ENCODE measurements around the gene DDX1.
"Not testable (repeated sequence)": the region's sequence is repeated elsewhere in the genome, so short reads cannot be mapped to it uniquely, and the experiment has no call there.

The DDX1 gene

DNA sequence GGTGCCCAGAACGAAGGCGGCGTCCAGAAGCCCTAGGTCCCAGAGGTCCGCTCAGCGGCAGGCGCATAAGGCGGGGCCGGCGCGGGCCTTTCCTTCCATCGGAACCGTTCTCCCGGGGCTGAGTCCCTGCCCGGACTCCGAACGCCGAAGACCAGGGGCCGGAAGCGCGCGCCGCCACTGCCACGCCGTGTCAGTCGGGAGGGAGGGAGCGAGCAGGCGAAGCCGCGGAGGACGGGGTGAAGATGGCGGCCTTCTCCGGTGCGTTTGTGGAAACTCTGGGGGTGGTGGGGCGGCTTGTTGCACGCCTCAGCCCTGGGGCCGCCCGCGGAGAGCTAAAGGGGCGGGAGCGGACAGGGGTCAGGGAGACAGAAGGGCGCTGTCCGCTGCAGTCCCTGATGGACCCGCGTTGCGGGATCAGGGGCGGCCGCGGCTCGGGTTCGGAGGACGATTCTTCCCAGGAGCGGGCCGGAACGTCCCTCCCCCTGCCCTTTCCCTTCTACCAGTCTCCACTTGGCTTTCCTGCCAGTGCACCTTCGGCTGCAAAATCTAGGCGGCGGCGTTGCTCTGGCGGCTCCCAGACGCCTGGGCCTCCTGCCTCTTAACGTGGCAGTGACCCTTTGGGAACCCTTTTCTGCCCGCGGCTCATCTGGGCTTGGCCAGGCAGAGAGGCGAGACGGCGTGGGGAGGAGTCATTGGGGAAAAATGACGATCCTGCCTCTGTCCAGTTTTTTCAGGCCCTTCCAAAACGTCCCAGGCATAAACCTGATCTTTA lies at the start of gene DDX1:
Gene DDX1, plus strand, starts transcription at position 177 of the 772 bp plus-strand sequence. Its CDS starts 66 bp downstream, at position 243.
- peak; percentile 76 to 85 (median 77) for DNase-seq (ENCODE audit: low read depth in 2 of 3, low spot score in 2 of 3)

DNA sequence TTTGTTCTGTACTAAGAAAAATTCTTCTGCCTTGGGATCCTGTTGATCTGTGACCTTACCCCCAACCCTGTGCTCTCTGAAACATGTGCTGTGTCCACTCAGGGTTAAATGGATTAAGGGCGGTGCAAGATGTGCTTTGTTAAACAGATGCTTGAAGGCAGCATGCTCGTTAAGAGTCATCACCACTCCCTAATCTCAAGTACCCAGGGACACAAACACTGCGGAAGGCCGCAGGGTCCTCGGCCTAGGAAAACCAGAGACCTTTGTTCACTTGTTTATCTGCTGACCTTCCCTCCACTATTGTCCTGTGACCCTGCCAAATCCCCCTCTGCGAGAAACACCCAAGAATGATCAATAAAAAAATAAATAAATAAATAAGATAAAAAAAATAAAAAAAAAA lies 49.4 kb upstream of the DDX1 start:
- not testable (repeated sequence) for DNase-seq (ENCODE audit: low read depth in 2 of 3, low spot score in 2 of 3)

DNA sequence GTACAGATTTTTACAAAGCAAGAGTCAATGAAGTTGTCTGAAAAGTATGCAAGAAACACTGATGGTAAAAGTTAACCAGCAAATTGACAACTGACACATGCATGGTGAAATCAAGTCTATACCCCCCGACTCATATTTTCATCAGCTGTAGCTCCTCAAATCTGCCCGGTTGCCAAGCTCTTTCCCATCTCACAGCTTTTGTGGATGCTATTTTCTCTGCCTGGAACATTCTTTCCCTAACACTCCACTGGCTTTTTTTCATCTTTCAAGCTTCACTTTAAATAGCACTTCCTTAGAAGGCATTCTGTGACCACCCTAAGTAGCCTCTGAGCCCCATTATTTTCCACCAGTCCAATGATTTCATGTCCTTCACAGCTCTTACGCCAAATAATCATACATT lies 48.6 kb upstream of the DDX1 start:
- no peak for DNase-seq (ENCODE audit: low read depth in 2 of 3, low spot score in 2 of 3)

DNA sequence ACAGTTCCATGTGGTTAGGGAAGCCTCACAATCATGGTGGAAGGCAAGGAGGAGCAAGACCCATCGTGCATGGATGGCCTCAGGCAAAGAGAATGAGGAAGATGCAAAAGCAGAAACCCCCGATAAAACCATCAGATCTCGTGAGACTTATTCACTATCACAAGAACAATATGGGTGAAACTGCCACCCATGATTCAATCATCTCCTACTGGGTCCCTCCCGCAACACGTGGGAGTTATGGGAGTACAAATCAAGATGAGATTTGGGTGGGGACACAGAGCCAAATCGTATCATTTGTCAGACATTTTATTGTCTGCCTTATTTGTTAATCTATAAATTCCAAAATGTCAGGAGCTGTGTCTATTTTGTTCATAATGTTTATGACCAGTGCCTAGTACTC lies 48.1 kb upstream of the DDX1 start:
- no peak for DNase-seq (ENCODE audit: low read depth in 2 of 3, low spot score in 2 of 3)

DNA sequence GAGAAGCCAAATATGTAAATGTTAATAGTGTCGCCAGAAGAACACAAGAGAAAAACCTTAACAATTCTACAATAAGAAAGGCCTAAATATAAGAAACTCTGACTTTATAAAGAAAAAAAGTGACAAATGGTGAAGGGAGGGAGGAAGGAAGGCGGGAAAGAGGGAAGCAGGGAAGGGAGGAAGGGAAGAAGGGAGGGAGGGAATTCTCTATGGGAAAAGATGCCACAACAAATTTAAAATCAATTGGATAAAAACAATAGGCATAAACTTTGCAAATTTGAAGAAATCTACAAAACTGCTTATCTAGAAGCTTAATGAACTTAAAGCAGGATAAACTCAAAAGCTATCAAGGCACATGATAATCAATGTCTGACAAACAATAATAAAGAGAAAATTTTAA lies 47.4 kb upstream of the DDX1 start:
- DNase-seq (ENCODE audit: low read depth in 2 of 3, low spot score in 2 of 3), result no peak

DNA sequence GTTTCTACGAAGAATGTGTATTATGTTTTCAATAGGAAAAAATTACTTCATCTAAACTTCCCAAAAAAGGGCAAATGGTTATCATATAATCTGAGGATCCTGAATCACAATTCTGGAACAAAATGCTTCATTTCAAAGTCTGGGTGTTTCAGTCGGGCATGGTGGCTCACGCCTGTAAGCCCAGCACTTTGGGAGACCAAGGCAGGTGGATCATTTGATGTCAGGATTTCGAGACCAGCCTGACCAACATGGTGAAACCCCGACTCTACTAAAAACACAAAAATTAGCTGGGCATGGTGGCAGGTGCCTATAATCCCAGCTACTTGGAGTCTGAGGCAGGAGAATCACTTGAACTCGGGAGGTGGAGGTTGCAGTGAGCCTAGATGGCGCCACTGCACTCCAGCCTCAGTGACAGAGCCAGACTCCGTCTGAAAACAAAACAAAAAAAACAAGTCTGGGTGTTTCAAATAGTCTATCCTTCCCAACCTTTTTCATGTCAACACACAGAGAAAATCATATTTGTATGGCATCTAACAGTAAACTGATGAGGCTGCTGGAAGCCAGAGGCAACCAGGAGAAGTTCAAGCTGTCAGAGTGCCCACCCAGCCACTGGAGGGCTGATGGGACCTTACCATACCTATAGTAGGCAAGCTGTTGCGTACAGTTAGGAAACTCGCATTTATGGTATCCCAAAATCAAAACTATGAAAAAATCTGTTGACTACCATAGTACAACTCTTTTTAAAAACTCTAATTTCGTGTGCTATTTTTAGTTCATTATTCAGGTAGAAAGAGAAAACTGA lies 45.2 kb upstream of the DDX1 start:
- DNase-seq (ENCODE audit: low read depth in 2 of 3, low spot score in 2 of 3), result no peak

DNA sequence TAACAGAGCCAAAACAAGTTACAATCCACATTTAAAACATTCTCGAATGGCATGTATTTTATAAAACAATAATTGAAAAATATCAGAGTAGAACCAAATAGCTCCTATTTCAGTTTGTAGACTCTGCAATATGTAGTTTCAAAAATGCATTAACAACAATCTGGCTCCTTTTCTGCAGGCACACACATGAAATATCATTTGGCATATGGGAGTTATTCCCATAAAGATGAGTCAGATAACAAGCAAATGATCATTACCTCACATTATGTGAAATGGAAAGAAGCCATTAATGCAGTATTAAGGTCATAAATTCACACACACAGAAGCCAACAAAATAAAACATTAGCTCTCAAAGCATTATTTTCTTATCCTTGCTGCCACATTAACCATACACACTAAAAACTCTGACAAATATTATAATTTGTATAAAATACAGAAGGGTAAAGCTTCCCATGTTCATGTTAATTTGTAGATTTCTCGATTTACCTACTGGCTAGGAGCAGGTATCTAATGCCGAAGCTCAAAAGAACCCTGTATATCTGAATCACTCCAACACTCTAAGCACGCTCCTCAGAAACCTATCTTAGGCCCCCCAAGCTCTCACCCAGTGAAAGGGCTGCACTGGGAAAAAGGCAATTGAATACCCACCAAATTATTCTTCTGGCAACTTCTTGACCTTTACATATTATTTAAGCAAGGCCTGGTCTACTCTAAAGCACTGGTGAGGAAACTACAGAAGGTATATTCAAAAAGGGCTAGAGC lies 44.4 kb upstream of the DDX1 start:
- DNase-seq (ENCODE audit: low read depth in 2 of 3, low spot score in 2 of 3), result no peak

DNA sequence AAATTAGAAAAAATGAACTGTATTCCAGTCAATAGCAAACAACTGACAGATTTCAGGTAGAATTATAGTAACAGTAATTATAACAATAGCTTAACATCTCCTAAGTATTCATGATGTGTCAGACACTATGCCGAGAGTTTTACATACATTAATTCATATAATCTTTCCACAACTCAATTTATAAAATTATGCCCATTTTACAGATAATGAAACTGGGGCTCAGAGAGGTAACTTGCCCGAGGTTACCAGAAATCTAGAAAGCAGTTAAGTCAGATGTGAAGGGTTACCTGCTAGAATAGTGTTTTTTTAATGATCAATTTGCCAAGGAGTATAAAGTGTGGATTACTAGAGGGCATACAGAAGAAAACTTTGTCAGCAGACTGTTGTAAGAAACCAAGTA lies 42.7 kb upstream of the DDX1 start:
- DNase-seq (ENCODE audit: low read depth in 2 of 3, low spot score in 2 of 3), result no peak

DNA sequence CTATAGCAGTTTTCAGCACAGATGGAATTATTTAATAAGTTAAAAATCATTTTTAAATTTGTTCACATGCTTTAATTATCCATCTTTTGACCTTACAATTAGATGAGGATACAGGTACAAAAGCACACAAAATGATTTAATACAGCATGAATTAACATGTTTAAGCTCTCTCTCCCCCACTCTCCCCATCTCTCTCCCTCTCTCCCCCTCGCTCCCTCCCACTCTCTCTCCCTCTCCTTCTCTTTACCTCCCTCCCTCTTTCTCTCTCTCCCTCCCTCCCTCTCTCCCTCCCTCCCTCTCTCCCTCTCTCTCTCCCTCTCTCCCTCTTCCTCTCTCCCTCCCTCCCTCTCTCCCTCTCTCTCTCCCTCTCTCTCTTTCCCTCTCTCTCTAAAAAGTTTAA lies 38.1 kb upstream of the DDX1 start:
- no peak for DNase-seq (ENCODE audit: low read depth in 2 of 3, low spot score in 2 of 3)

DNA sequence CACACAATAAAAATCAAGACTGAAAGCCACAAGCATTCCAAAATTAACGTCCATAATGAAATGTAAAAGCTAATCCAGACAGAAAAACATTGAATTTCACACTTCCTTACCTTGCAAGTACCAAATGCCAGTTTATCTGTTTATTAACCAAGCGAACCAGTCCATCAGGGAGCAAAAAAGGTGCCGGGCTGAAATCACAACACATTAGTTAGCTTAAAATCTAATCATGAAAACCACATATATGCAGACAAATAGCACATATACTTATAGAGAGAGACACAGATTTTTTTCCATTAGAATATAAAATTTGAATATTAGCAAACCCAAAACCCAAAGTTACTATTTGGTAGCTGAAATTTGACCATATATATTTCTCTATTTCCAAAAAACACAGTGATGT lies 37.7 kb upstream of the DDX1 start:
- DNase-seq (ENCODE audit: low read depth in 2 of 3, low spot score in 2 of 3), result no peak

DNA sequence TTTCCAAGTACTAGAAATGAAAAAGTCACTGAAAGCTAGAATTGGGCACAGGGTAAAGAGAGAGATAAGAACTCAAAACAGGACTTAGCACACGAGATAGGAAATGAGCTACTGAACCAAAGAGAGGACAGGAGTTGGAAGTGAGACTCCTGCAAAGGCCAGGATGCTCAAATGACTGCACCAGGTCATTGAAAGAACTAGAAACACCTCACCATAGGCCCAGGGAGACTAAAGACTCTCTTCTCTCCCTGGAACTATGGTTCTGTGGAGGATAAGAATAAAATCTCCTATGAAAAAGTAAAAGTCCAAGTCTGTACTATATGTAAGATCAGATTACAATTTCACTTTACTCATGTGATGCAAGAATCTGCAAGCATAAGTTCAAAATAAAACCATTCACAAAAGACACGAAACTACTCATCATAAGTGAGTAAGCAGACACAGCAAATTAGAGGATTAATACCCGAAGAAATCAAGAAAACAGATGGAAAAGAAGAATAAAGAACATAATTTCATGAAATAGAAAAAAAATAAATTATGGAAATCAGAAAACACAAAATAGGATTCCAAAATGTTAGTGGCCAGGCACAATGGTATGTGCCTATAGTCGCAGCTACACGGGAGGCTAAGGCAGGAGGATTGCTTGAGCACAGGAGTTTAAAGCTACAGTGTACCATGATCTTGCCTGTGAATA lies 37.0 kb upstream of the DDX1 start:
- no peak for DNase-seq (ENCODE audit: low read depth in 2 of 3, low spot score in 2 of 3)

DNA sequence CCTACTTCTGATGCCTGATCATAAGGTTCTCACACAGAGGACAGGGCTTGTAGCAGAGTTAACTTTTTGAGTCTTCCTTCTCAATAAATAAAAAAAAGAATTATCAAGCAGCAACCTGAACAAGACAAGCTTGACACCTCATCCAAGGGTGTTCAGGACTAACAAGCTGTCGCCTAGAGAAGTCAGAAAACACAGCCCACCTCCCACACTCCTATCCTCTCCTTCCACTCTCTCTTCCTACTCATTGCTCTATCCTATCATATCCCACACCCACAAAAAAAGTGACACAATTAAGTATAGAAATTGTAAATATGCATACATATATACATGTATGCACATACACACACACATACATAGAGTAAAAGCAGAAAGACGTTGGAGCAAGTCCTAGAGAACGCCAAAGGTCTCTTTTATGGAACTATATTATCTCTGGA lies 35.9 kb upstream of the DDX1 start:
- no peak for DNase-seq (ENCODE audit: low read depth in 2 of 3, low spot score in 2 of 3)

DNA sequence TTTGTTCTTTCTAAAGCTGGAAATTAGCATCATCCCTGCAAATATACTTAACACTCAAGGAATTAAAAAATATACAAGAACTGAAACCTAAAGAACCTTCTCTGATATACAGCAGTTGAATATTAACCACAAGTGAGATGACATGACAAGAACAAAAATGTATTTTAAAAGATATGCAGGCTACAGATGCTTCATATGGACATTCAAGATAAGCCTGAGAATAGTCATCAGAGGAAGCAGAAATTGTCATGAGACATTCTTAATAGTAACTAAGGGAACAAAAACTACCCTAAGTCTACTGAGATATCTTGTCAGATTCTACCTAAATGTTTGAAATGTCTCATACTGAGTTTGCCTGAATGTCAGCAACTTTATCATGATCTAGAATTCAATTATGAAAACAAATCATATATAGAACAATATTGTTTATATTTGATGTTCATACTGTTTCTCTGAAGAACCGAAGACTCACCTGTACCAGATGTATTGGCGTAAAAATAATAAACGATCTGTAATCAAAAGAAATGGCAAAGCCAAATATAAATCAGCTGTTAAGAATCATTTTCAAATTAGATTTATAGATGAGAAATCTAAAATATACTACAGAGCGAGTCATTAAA lies 35.2 kb upstream of the DDX1 start:
- DNase-seq (ENCODE audit: low read depth in 2 of 3, low spot score in 2 of 3), result no peak

DNA sequence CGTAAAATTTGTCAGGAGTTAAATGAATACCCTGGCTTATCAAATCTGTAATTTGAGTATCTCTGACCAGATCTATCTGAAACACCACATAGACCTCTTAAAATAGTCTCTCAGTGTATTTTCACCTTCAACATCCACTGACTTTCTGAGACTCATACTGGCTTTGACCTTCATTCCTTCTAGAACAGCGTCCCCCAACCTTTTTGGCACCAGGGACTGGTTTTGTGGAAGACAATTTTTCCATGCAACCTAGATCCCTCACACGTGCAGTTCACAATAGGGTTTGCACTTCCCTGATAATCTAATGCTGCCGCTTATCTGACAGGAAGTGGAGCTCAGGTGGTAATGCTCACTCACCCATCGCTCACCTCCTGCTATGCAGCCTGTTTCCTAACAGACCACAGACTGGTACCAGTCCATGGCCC lies 33.8 kb upstream of the DDX1 start:
- no peak for DNase-seq (ENCODE audit: low read depth in 2 of 3, low spot score in 2 of 3)

DNA sequence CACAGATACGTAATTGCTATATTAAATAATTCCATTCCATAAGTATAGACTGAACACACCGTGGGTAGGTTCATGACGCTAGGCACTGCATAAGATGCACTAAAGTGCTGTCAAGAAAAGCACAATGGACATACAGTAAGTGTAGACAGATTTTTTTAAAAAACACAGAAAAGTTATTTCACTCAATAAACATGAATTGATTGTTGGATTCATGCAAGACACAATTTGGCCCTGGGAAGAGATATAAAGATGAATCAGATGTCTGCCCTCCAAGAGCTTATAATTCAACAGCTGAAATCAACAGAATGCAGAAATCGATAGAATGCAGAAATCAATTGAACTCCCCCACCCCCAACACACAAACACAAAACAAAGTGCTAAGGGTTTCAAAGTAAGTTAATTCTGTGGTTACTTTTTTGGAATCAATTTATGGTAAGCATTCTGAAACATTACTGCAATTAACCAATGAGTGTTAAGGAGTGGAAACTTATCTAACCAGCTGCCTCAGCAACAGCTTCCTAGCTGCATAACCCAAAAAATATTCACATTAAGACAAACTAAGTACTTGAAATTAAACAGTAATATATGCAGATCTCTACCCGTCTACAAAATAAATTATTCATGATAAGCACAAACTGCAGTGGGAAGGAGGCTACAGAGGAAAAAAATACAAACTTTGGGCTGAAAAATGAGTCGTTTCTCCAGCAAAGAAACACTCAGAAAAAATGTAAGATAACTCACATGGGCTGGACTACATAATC lies 32.1 kb upstream of the DDX1 start:
- no peak for DNase-seq (ENCODE audit: low read depth in 2 of 3, low spot score in 2 of 3)

DNA sequence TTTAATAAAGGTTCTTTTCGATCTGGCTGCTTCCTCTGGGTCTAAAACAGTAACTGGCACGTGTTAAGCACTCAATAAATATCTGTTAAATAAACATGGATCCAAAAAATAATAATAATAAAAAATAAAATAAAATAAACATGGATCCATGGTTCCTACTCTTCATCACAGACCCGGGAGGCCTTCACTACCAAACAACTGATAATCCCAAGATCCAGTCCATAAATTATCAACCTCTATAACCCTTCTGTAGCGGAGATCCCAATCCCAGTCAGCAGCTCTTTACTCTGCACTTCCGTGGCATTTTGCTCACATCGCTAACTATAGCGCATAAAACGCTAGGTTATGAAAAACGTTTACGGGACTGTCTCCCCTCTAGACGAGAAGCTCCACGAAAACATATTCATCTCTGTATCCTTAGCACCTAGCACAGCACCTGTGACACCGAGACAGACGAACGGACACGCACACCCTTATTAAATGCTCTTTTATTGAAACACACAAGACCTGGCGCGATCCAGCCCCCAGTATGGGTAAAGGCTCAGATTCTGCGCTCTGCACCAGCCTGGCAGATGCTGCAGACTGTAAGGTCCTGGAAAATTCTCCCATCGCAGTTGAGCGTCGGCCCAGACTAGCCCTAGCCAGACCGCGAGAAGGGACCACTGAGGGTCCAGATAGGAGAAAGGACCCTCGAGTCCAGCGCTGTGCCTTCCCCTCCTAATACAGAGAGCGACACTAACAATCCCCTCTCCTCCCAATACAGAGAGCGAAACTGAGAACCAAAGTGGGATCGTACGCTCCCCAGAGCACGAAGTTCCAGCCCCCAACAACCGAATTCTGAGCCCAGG lies 31.3 kb upstream of the DDX1 start:
- DNase-seq (ENCODE audit: low read depth in 2 of 3, low spot score in 2 of 3), result no peak

DNA sequence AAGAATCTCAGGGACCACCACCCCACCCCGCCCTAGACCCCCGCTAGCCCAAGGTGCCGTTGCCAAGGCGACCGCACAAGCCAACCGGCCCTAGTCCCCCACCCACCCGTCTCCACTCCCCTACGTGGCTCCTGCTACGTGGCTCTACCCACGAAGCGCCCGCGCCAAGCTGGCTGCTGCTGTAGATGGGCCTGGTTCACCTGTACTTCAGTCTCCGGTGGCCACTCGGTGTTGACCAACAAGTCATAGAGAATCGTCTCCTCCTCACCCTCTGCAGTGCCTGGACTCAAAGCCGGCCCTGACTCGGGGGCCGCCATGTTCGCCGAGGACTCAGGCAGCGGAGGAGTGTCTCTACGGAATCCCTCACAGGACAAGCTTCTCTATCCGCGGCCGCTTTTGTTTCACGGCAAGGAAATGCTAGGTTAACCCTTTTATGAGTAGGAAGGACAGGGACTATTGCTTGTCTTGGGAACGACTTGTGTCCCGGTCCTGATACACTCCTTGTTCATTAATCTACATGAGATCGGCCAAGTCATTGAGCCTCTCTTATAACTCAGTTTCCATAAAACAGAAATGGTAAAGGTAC lies 30.6 kb upstream of the DDX1 start, which contains the start of gene NBAS:
Gene NBAS, minus strand, starts transcription at position 347 of the 586 bp plus-strand sequence. Its CDS starts 30 bp downstream, at position 317.
- peak; percentile 44 to 49 (median 48) for DNase-seq (ENCODE audit: low read depth in 2 of 3, low spot score in 2 of 3)

DNA sequence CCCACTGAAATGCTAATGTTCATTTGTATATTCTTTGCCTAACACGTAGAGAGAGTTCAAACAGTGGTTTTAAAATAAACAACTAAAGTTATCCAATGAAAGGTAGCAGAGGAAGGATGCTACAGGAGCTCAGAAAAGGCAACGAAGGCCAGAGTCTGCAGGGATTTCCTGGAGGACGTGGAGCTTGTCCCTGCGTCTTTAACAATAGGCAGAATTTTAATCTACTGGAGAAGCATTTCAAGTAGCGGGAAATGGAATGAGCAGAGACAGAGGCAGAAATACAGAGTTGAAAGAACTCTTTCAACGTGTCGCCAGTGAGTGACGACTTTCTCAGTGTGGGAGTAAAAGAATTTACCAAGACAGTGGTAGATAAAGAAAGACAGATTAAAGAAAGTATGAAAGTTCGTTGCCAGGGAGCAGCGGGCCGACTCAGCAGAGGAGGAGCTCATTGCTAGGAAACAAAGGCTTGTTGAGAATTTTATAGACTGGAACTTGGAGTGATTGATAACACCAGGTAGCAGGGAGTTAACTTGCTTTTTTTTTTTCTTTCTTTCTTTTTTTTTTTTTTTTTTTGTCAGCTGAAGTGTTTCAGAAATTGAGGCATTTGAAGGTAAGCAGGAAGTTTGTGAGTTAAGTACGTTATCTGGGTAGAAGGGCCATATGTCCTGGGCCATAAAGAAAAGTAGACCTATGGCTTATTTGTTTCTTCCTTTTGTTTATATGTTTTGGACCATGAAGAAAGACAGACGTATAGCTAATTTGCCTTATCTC lies 29.9 kb upstream of the DDX1 start:
- no peak for DNase-seq (ENCODE audit: low read depth in 2 of 3, low spot score in 2 of 3)
